SK-N-SH (cell line): Measurements from ENCODE around the gene LTBP2. TPM values are rescaled to one million over a fixed set of nuclear protein-coding genes. Genes with fewer than 3 reads are reported as not detected.

Source experiments
- CTCF ChIA-PET: fragments of 300-600, 350-600 bp; formaldehyde crosslinking; extraction: SDS; loops from one replicate; lab custom pipeline; 2021; lab: Yijun Ruan, JAX
- POLR2A ChIA-PET: fragments of 350-600 bp; sonication (Branson Sonifier 250); formaldehyde crosslinking; extraction: SDS; loops from one replicate; lab custom pipeline; 2020; ENCODE audit warnings: antibody characterized with exemption, inconsistent platforms; lab: Yijun Ruan, JAX
- DNase-seq: peaks from one replicate; pipeline ENCODE4 v3.0.0; 2012
- H2AFZ ChIP-seq: fragments of 200-600 bp; sonication (generic); 2 replicates; pipeline ENCODE4 v1.8.1; 2016; ENCODE audit warnings: antibody characterized with exemption, mild to moderate bottlenecking, low read depth
- H3F3A ChIP-seq: fragments of 200-600 bp; sonication (generic); replicated peaks from 2 replicates; pipeline ENCODE3; 2016; ENCODE audit warnings: antibody characterized with exemption, mild to moderate bottlenecking; ENCODE audit not compliant: insufficient read depth
- H3K27ac ChIP-seq, 2 experiments: fragments of 200-500 bp in 1 of 2; fragments of 200-600 bp in 1 of 2; sonication (Bioruptor generic) in 1 of 2; sonication (generic), shearing (Covaris generic) in 1 of 2; 2 replicates each; pipeline versions ENCODE4 v1.5.1 to v1.6.1; 2014 to 2016; ENCODE audit warnings: low read depth in 2 of 2, inconsistent platforms in 1 of 2, low read length in 1 of 2, mild to moderate bottlenecking in 1 of 2, mixed read lengths in 1 of 2
- H3K27me3 ChIP-seq: fragments of 200-600 bp; sonication (generic), shearing (Covaris generic); 2 replicates; pipeline ENCODE4 v1.6.1; 2016; ENCODE audit warnings: mixed run types; ENCODE audit not compliant: insufficient read depth
- H3K36me3 ChIP-seq, 2 experiments: fragments of 200-500 bp in 1 of 2; fragments of 200-600 bp in 1 of 2; sonication (Bioruptor generic) in 1 of 2; sonication (generic) in 1 of 2; replicated peaks in 1 of 2; 2 replicates each; pipeline versions ENCODE3 to v1.5.1; 2014 to 2016; ENCODE audit warnings: low read length in 1 of 2, mild to moderate bottlenecking in 1 of 2; ENCODE audit not compliant: insufficient read depth in 2 of 2, control insufficient read depth in 1 of 2
- H3K4me1 ChIP-seq, 2 experiments: fragments of 200-500 bp in 1 of 2; fragments of 200-600 bp in 1 of 2; sonication (Bioruptor generic) in 1 of 2; sonication (generic), shearing (Covaris generic) in 1 of 2; 2 replicates each; pipeline versions ENCODE4 v1.5.1 to v1.6.1; 2014 to 2016; ENCODE audit warnings: low read depth in 1 of 2, low read length in 1 of 2, mixed run types in 1 of 2; ENCODE audit not compliant: insufficient read depth in 2 of 2, control insufficient read depth in 1 of 2
- H3K4me2 ChIP-seq: fragments of 200-600 bp; sonication (generic), shearing (Covaris generic); 2 replicates; pipeline ENCODE4 v1.6.1; 2017; ENCODE audit warnings: mixed run types
- H3K4me3 ChIP-seq, 2 experiments: fragments of 200-500 bp in 1 of 2; fragments of 200-600 bp in 1 of 2; sonication (Bioruptor generic) in 1 of 2; sonication (generic), shearing (Covaris generic) in 1 of 2; 2 replicates each; pipeline versions ENCODE4 v1.5.1 to v1.8.1; 2014 to 2016; ENCODE audit warnings: low read depth in 2 of 2, inconsistent platforms in 1 of 2, low read length in 1 of 2, mild to moderate bottlenecking in 1 of 2, mixed read lengths in 1 of 2, moderate library complexity in 1 of 2
- H3K79me2 ChIP-seq: fragments of 200-600 bp; sonication (generic); 2 replicates; pipeline ENCODE4 v1.8.1; 2017; ENCODE audit warnings: mild to moderate bottlenecking; ENCODE audit not compliant: insufficient read depth
- H3K9ac ChIP-seq: fragments of 200-600 bp; sonication (generic); 2 replicates; pipeline ENCODE4 v1.6.1; 2017; ENCODE audit warnings: mixed run types
- H3K9me2 ChIP-seq: fragments of 200-600 bp; sonication (generic); 2 replicates; pipeline ENCODE4 v1.6.1; 2017; ENCODE audit warnings: mixed run types
- H3K9me3 ChIP-seq: fragments of 200-600 bp; sonication (generic); 2 replicates; pipeline ENCODE4 v1.6.1; 2017; ENCODE audit warnings: mixed run types, mild to moderate bottlenecking, moderate library complexity
- H4K20me1 ChIP-seq: fragments of 200-600 bp; sonication (generic); 2 replicates; pipeline ENCODE4 v1.6.1; 2017; ENCODE audit warnings: mild to moderate bottlenecking, mixed run types; ENCODE audit not compliant: insufficient read depth
- EP300 ChIP-seq, 2 experiments: IDR thresholded peaks; 2 replicates each; pipeline versions ENCODE4 v1.4.0 to v1.6.1; 2012; ENCODE audit warnings: borderline replicate concordance in 1 of 2, low read depth in 1 of 2, low read length in 1 of 2
- EZH2phosphoT487 ChIP-seq: fragments of 200-600 bp; sonication (generic); IDR thresholded peaks from 2 replicates; pipeline ENCODE4 v1.6.1; 2017; ENCODE audit warnings: low read depth, mixed run types, mild to moderate bottlenecking, antibody characterized with exemption, moderate library complexity, borderline replicate concordance
- FOSL2 ChIP-seq: IDR thresholded peaks from 2 replicates; pipeline ENCODE4 v1.4.0; 2012; ENCODE audit warnings: low read depth, mild to moderate bottlenecking, moderate library complexity, borderline replicate concordance
- FOXJ3 ChIP-seq: sonication (generic); formaldehyde crosslinking; IDR thresholded peaks from 2 replicates; pipeline ENCODE4 v1.5.1; 2020; ENCODE audit warnings: mild to moderate bottlenecking, missing genetic modification reagents
- GABPA ChIP-seq: IDR thresholded peaks from 2 replicates; pipeline ENCODE4 v1.4.0; 2012; ENCODE audit warnings: low read depth, mild to moderate bottlenecking
- IRF3 ChIP-seq: fragments of 150-350 bp; IDR thresholded peaks from 2 replicates; pipeline ENCODE4 v1.6.1; 2016; ENCODE audit warnings: mild to moderate bottlenecking, low read depth, low read length
- MXI1 ChIP-seq: IDR thresholded peaks from 2 replicates; pipeline ENCODE4 v1.6.1; 2012; ENCODE audit warnings: mild to moderate bottlenecking, low read depth, low read length, improper control_type of control experiment
- NFIC ChIP-seq: IDR thresholded peaks from 2 replicates; pipeline ENCODE4 v1.4.0; 2012; ENCODE audit warnings: borderline replicate concordance
- PBX3 ChIP-seq: IDR thresholded peaks from 2 replicates; pipeline ENCODE4; 2012
- POLR2AphosphoS5 ChIP-seq: IDR thresholded peaks from 2 replicates; pipeline ENCODE4 v1.6.1; 2012; ENCODE audit warnings: low read depth, low read length
- RAD21 ChIP-seq: IDR thresholded peaks from 2 replicates; pipeline ENCODE4 v1.6.1; 2012; ENCODE audit warnings: mild to moderate bottlenecking, low read length
- RCOR1 ChIP-seq: fragments of 150-350 bp; IDR thresholded peaks from 2 replicates; pipeline ENCODE4 v1.6.1; 2017; ENCODE audit warnings: antibody characterized with exemption, low read length
- REST ChIP-seq: IDR thresholded peaks from 2 replicates; pipeline ENCODE4 v1.6.1; 2012; ENCODE audit warnings: mild to moderate bottlenecking, low read depth, low read length, moderate library complexity
- TAF1 ChIP-seq: IDR thresholded peaks from 2 replicates; pipeline ENCODE4 v1.6.1; 2012; ENCODE audit warnings: low read depth, mild to moderate bottlenecking, low read length, moderate library complexity, borderline replicate concordance
- USF1 ChIP-seq: IDR thresholded peaks from 2 replicates; pipeline ENCODE4 v1.4.0; 2012; ENCODE audit warnings: low read depth, borderline replicate concordance
- ZBTB33 ChIP-seq: IDR thresholded peaks from 2 replicates; pipeline ENCODE4 v1.4.0; 2012; ENCODE audit warnings: low read depth, borderline replicate concordance
- WGBS: methylation state at CpG from one replicate; pipeline ENCODE4 v1.1.6; 2017; ENCODE audit warnings: low lambda C conversion rate; 5-methylcytosine and 5-hydroxymethylcytosine counted together
- polyA plus RNA-seq, 3 experiments: library from polyadenylated mRNA; depleted of rRNA; stranded (reverse); fragments of >200 nt; gene quantifications; 2 replicates each; pipeline ENCODE4 v1.2.3, GENCODE V29; 2012

LTBP2 gene
- polyA plus RNA-seq, 1 of the 3 experiments (the other 2 are of a cell fraction) = 58.8 TPM

- Histone ChIP-seq H3K4me2 (0 out of 2 replicates have a peak overlapping the region, but pooled peaks have one; percentile 40), H3K4me3 (no peak overlapping the region), H3K79me2 (peaks cover 96% of the 10 kb centered on the region), H3K9me3 (no peaks in the 10 kb centered on the region), H3K27me3 (no peaks in the 10 kb centered on the region), H3K9ac (no peak overlapping the region), H3K36me3 (peaks cover 7 to 23% of the 10 kb centered on the region in 2 experiments), H3K9me2 (no peaks in the 10 kb centered on the region), H3K4me1 (peaks cover 29 to 40% of the 10 kb centered on the region in 2 experiments; a peak in 3 of 4 replicates), H4K20me1 (peaks cover 12% of the 10 kb centered on the region), H3K27ac (peak overlapping the region; percentile 60 to 63), H2AFZ (no peak overlapping the region), H3F3A (peaks cover 52% of the 10 kb centered on the region)
- 100% methylated on average over 1 of the region's 1 CpG for WGBS
- no peak for DNase-seq
- ChIA-PET CTCF (interaction anchor here (1.5 to 2.0 kb wide), 4 partner anchors 26 to 81 kb away, joined by 3 to 9 read pairs (median 6); partner anchors contain the start of gene LTBP2), POLR2A (interaction anchor here (0.9 kb wide), 1 partner anchor 13 kb away, joined by 3 read pairs; no protein-coding TSS in a partner anchor)
- no peak for TF ChIP-seq ZBTB33
- no peak for TF ChIP-seq USF1
- no peak for TF ChIP-seq FOXJ3
- TF ChIP-seq GABPA = no peak
- no peak for TF ChIP-seq NFIC
- no peak for TF ChIP-seq EZH2phosphoT487
- TF ChIP-seq POLR2AphosphoS5 = no peak
- no peak for TF ChIP-seq EP300 (IDR thresholded peaks at IDR 0.05; ENCODE audit: borderline replicate concordance in 1 of 2, low read depth in 1 of 2, low read length in 1 of 2)
- no peak for TF ChIP-seq REST
- TF ChIP-seq PBX3 = no peak
- no peak for TF ChIP-seq TAF1
- TF ChIP-seq MXI1 = no peak
- TF ChIP-seq FOSL2 = no peak
- TF ChIP-seq RAD21 = no peak
- TF ChIP-seq RCOR1 = no peak
- TF ChIP-seq IRF3 = no peak
Measured at GRCh38 chr14:74582910-74583581, 29.0 kb downstream of the LTBP2 start.
